Measurements from ENCODE around the gene ZFC3H1. TPM values are rescaled to one million over a fixed set of nuclear protein-coding genes. Genes with fewer than 3 reads are reported as not detected.

Gene ZFC3H1, protein sequence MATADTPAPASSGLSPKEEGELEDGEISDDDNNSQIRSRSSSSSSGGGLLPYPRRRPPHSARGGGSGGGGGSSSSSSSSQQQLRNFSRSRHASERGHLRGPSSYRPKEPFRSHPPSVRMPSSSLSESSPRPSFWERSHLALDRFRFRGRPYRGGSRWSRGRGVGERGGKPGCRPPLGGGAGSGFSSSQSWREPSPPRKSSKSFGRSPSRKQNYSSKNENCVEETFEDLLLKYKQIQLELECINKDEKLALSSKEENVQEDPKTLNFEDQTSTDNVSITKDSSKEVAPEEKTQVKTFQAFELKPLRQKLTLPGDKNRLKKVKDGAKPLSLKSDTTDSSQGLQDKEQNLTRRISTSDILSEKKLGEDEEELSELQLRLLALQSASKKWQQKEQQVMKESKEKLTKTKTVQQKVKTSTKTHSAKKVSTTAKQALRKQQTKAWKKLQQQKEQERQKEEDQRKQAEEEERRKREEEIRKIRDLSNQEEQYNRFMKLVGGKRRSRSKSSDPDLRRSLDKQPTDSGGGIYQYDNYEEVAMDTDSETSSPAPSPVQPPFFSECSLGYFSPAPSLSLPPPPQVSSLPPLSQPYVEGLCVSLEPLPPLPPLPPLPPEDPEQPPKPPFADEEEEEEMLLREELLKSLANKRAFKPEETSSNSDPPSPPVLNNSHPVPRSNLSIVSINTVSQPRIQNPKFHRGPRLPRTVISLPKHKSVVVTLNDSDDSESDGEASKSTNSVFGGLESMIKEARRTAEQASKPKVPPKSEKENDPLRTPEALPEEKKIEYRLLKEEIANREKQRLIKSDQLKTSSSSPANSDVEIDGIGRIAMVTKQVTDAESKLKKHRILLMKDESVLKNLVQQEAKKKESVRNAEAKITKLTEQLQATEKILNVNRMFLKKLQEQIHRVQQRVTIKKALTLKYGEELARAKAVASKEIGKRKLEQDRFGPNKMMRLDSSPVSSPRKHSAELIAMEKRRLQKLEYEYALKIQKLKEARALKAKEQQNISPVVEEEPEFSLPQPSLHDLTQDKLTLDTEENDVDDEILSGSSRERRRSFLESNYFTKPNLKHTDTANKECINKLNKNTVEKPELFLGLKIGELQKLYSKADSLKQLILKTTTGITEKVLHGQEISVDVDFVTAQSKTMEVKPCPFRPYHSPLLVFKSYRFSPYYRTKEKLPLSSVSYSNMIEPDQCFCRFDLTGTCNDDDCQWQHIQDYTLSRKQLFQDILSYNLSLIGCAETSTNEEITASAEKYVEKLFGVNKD (N-terminal part only)
- total RNA-seq: 10 to 100 TPM; 65.5 to 74.5 TPM

DNA sequence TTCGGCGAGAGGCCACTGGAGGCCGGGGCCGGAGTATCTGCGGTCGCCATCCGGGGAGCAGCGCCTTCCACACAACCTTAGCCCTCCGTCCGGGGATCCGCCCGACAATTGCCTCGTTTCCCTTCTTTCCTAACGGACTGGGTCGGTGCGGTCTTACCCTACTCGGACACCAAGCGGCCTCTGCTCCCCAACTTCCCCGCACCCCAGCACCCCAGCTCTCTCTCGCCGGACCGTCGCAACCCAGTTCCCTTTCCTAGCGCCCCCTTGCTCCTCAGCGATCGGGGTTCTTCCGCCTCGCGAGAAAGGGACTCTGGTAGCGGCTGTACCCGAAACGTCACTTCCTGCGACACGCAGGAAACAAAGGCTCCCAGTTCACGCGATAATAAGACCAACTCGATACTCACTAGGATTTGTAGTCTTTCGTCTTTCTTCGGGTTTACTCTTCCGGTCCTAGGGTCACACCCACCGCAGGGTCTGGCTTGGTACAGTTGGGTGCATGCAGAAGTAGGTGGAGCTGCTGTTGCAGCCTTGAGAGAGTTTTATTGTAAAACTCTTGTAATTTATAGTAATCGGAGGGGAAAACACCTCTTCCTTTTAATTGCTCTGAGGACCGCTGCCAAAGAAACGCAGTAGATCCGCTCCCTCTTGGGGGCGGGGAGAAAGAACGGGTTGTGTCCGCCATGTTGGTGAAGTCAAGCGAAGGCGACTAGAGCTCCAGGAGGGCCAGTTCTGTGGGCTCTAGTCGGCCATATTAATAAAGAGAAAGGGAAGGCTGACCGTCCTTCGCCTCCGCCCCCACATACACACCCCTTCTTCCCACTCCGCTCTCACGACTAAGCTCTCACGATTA lies at the start of gene ZFC3H1, which contains the start of gene THAP2:
TSS of gene ZFC3H1 (minus strand) at position 288 of the 850 bp plus-strand sequence. CDS start at position 50, 238 bp downstream.
TSS of gene THAP2 (plus strand) at position 741 of the 850 bp plus-strand sequence. CDS start 209 bp downstream, outside the sequence.

DNA sequence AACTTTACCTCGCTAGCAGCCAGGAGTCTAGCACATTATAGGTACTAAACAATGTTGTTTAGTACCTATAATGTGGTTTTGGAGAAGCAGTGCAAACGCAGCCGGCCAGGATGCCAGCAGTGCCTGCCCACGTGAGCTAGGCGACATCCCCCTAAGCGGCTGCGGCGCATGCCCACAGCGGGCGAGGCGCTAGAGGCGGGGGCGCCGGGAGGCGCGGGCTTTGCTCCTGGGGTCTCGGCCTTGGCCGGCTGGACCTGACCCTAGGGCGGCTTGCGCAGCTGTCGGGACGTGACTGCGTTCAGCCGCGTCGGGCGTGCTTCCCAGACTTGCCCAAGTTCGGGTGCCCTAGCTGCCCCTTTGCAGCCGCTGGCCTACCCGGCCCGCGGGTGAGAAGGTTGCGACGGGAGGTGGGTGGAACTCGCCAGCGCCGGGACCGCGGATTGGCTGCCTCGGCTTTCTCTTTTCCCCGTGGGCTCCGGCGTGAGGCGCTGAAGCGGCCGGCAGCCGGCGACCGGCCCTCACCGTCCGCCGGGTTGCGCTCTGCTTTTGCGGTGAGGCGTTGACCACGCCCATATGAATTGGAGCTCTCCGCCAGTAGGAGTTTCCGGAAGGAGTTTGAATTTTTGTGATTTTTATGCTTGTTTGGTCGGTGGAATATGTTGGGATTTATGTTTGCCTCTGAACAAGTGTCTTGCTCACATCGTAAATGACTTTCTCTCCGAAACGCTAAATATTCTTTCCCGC lies 22.4 kb upstream of the ZFC3H1 start, which contains the start of gene TMEM19:
TSS of gene TMEM19 (plus strand) at position 169 of the 744 bp plus-strand sequence. CDS start 599 bp downstream, outside the sequence.

Other genes starting within 250 kb of the ZFC3H1 start
- not detected for gene LGR5, start 224.1 kb downstream of the ZFC3H1 start, total RNA-seq
- 1 to 10 TPM; 5.4 to 6.2 TPM for gene THAP2, start 453 bp upstream of the ZFC3H1 start, total RNA-seq
- 10 to 100 TPM; 17.4 to 22.8 TPM for gene TMEM19, start 22.2 kb upstream of the ZFC3H1 start, total RNA-seq
- 10 to 100 TPM; 60.7 to 63.7 TPM for gene RAB21, start 91.0 kb upstream of the ZFC3H1 start, total RNA-seq
- 10 to 100 TPM; 56.2 to 59.3 TPM for gene TBC1D15, start 175.9 kb upstream of the ZFC3H1 start, total RNA-seq